Esophagus muscularis mucosa (tissue), 4 donors: ENCODE results near the gene UTF1. TPM values are rescaled to one million over a fixed set of nuclear protein-coding genes. Genes with fewer than 3 reads are reported as not detected.

Source experiments
- DNase-seq: peaks from one replicate; pipeline ENCODE4 v3.0.0-alpha.2; 2017; ENCODE audit errors: extremely low spot score
- H3K27ac ChIP-seq, 4 donors: fragments of 200-600 bp; sonication (generic); replicated peaks in 1 of 4; 1 replicate in 3 of 4; 2 replicates in 1 of 4; pipeline ENCODE4 v1.5.1; 2016 to 2019; ENCODE audit warnings: mild to moderate bottlenecking in 1 of 4
- H3K27me3 ChIP-seq, 4 donors: fragments of 200-600 bp; sonication (generic); one replicate each; pipeline versions ENCODE4 v1.5.1 to v1.6.0; 2016 to 2019
- H3K36me3 ChIP-seq, 4 donors: fragments of 200-600 bp; sonication (generic); one replicate each; pipeline ENCODE4 v1.5.1; 2016 to 2019
- H3K4me1 ChIP-seq, 4 donors: fragments of 200-600 bp; sonication (generic); one replicate each; pipeline ENCODE4 v1.5.1; 2016 to 2019
- H3K4me3 ChIP-seq, 4 donors: fragments of 200-600 bp; sonication (generic); 1 replicate in 2 of 4; 2 replicates in 2 of 4; pipeline ENCODE4 v1.5.1; 2016 to 2019; ENCODE audit warnings: mild to moderate bottlenecking in 4 of 4, moderate library complexity in 1 of 4
- H3K9me3 ChIP-seq, 4 donors: fragments of 200-600 bp; sonication (generic); 1 replicate in 3 of 4; 2 replicates in 1 of 4; pipeline ENCODE4 v1.5.1; 2016 to 2019
- EP300 ChIP-seq: sonication (generic); formaldehyde crosslinking; IDR thresholded peaks from one replicate; pipeline ENCODE4 v1.6.1; 2017; ENCODE audit warnings: antibody characterized with exemption
- POLR2A ChIP-seq: fragments of 450-650 bp; IDR thresholded peaks from one replicate; pipeline ENCODE4 v1.6.1; 2017; ENCODE audit warnings: antibody characterized with exemption, moderate library complexity, mild to moderate bottlenecking, low read depth
- POLR2AphosphoS5 ChIP-seq, 2 donors: sonication (generic); formaldehyde crosslinking; IDR thresholded peaks; one replicate each; pipeline ENCODE4 v1.6.1; 2017; ENCODE audit warnings: antibody characterized with exemption in 2 of 2
- WGBS: methylation state at CpG from one replicate; pipeline ENCODE4 v1.1.5; 2018; 5-methylcytosine and 5-hydroxymethylcytosine counted together
- intact Hi-C: fragments of 100-400 bp; cut with DNase I; formaldehyde crosslinking; loops from one replicate; pipeline ENCODE4 v1.15.1; 2023
- total RNA-seq, 4 donors: library from RNA; depleted of rRNA; stranded (reverse); fragments of >200 nt; gene quantifications; one replicate each; pipeline versions ENCODE4 v1.1.0 to v1.2.1, GENCODE V29; 2016
- TF ChIP-seq, protein P1 (sequence below), 3 experiments: fragments of 200-600 bp in 2 of 3; fragments of 450-650 bp in 1 of 3; sonication (generic) in 2 of 3; IDR thresholded peaks; one replicate each; pipeline ENCODE4 v1.5.1; 2017 to 2019; ENCODE audit warnings: antibody characterized with exemption in 3 of 3, mild to moderate bottlenecking in 2 of 3, moderate library complexity in 1 of 3

UTF1 gene
- total RNA-seq, 4 donors from 2014 or later = not detected

DNA sequence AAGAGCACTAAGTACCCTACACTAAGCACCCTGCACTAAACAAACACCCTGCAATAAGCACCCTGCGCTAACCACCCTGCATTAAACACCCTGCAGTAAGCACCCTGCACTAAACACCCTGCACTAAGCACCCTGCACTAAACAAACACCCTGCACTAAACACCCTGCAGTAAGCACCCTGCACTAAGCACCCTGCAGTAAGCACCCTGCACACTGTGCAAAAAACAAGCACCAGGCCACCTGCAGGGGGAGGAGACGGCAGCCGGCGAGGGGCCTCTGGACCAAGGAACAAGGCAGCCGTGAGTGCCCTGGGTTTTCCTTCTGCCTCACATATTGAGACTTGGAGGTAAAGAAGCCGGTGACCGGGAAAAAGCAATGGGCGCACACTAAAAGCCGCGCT, 39.8 kb upstream of the UTF1 start:
- no peak for DNase-seq
- TF ChIP-seq, protein P1, sequence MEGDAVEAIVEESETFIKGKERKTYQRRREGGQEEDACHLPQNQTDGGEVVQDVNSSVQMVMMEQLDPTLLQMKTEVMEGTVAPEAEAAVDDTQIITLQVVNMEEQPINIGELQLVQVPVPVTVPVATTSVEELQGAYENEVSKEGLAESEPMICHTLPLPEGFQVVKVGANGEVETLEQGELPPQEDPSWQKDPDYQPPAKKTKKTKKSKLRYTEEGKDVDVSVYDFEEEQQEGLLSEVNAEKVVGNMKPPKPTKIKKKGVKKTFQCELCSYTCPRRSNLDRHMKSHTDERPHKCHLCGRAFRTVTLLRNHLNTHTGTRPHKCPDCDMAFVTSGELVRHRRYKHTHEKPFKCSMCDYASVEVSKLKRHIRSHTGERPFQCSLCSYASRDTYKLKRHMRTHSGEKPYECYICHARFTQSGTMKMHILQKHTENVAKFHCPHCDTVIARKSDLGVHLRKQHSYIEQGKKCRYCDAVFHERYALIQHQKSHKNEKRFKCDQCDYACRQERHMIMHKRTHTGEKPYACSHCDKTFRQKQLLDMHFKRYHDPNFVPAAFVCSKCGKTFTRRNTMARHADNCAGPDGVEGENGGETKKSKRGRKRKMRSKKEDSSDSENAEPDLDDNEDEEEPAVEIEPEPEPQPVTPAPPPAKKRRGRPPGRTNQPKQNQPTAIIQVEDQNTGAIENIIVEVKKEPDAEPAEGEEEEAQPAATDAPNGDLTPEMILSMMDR (IDR thresholded peaks at IDR 0.05) = no peak
- TF ChIP-seq EP300 (no peak), POLR2AphosphoS5 (IDR thresholded peaks at IDR 0.05) (no peak), POLR2A (no peak)
- Histone ChIP-seq H3K9me3 (peaks cover 0 to 17% (median 13%) of the 10 kb centered on the region in 4 donors), H3K4me1 (no peaks in the 10 kb centered on the region), H3K27ac (no peak overlapping the region), H3K27me3 (peaks cover 0 to 47% (median 0%) of the 10 kb centered on the region in 4 donors), H3K4me3 (no peak overlapping the region), H3K36me3 (no peaks in the 10 kb centered on the region)
- 96% methylated on average over 10 of the region's 10 CpGs for WGBS
- intact Hi-C loops = no loop called here

DNA sequence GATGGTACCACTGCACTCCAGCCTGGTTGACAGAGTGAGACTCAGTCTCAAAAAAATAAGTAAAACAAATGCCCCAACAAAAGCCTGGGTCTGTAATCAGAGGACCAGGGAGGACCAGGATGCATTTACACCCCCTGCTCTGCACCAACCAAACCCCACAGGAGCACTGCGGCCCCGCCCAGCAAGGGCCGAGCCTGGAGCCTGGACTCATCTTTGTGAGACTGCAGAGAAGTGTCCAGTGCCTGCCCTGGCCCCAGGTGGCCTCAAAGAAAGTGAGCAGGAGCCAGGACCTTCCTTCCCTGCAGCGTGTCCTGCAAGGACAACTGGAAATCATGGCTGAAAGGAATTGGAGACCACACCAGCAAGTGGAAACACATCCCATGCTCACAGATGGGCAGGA, 38.4 kb upstream of the UTF1 start:
- DNase-seq = no peak
- peaks cover 0 to 38% (median 0%) of the 10 kb centered on the region in 4 donors for H3K27me3 ChIP-seq
- H3K27ac ChIP-seq = no peak overlapping the region
- peaks cover 0 to 17% (median 13%) of the 10 kb centered on the region in 4 donors for H3K9me3 ChIP-seq
- no peaks in the 10 kb centered on the region for H3K36me3 ChIP-seq
- H3K4me3 ChIP-seq = no peak overlapping the region
- intact Hi-C loops = no loop called here
- TF ChIP-seq EP300 (no peak), POLR2A (no peak), POLR2AphosphoS5 (IDR thresholded peaks at IDR 0.05) (no peak)
- TF ChIP-seq, protein P1 (IDR thresholded peaks at IDR 0.05) = no peak
- WGBS = 95% methylated on average over 4 of the region's 4 CpGs
- H3K4me1 ChIP-seq = no peaks in the 10 kb centered on the region

DNA sequence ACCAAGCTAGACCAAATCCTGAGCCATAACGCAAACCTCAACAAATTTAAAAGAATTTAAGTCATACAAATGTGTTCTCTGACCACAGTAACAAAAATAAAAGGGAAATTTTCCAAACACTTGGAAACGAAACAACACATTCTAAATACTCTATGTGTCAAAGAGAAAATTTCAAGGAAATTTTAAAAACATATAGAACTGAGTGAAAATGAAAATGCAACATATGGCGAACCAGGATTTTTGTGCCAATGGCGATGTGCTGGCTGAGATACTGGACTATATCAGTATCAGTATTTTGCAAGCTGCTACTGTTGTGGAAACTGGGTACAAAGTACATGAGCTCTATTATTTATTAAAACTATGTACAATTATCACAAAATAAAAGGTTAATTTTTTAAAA, 35.9 kb upstream of the UTF1 start:
- no peak for TF ChIP-seq EP300
- TF ChIP-seq POLR2AphosphoS5 (IDR thresholded peaks at IDR 0.05) = no peak
- TF ChIP-seq POLR2A = no peak
- TF ChIP-seq, protein P1 (IDR thresholded peaks at IDR 0.05) = no peak
- Histone ChIP-seq H3K36me3 (no peaks in the 10 kb centered on the region), H3K27ac (no peak overlapping the region), H3K4me3 (no peak overlapping the region), H3K9me3 (peaks cover 0 to 17% (median 13%) of the 10 kb centered on the region in 4 donors), H3K27me3 (peaks cover 0 to 26% (median 0%) of the 10 kb centered on the region in 4 donors), H3K4me1 (no peaks in the 10 kb centered on the region)
- no peak for DNase-seq
- WGBS = 83% methylated on average over 4 of the region's 4 CpGs
- intact Hi-C loops = no loop called here

DNA sequence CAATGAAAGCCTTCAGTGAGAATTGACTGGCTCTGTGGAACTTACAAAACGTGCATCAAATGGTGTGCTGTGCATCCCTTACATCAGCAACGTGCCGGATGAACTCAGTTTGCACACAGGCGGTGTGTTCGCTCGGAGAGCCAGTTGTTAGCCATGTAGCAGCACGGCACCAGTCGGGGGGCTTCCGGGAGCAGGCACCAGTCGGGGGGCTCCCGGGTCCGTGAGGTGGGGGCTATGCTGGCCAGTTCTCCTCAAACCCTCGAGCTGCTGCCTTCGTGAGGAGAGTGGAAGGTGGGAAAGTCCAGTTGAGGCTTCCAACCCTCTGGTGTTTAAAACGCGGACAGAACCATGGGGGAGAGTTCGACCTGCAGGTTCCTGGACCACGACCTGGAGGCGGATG, 34.9 kb upstream of the UTF1 start:
- intact Hi-C loops = no loop called here
- H3K36me3 ChIP-seq = no peaks in the 10 kb centered on the region
- 88% methylated on average over 19 of the region's 19 CpGs for WGBS
- DNase-seq = no peak
- H3K4me1 ChIP-seq = no peaks in the 10 kb centered on the region
- H3K27ac ChIP-seq = no peak overlapping the region
- H3K4me3 ChIP-seq = no peak overlapping the region
- H3K9me3 ChIP-seq = peaks cover 0 to 17% (median 13%) of the 10 kb centered on the region in 4 donors
- no peak for TF ChIP-seq POLR2A
- TF ChIP-seq, protein P1 (IDR thresholded peaks at IDR 0.05) = no peak
- TF ChIP-seq POLR2AphosphoS5 (IDR thresholded peaks at IDR 0.05) = no peak
- TF ChIP-seq EP300 = no peak
- peaks cover 0 to 23% (median 0%) of the 10 kb centered on the region in 4 donors for H3K27me3 ChIP-seq

DNA sequence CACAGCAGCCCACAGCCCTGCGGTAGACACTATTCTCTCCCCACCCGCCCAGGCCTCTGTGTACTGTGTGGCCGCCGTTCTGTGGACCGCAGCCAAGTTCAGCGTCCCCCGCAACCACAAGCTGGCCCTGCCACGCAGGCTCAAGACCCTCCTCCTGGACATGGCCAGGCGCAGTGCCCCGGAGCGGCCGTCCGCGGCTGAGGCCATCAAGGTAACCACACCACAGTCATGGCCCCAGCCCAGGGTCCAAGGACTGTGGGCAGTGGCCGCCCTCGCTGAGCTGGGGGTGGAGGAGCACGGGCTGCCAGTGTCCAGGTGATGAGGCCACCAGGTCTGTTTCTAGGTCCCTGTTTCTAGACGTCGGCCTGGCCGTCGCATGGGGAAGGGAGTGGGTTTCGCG, 34.4 kb upstream of the UTF1 start:
- Histone ChIP-seq H3K9me3 (peaks cover 0 to 17% (median 13%) of the 10 kb centered on the region in 4 donors), H3K27ac (no peak overlapping the region), H3K27me3 (peaks cover 0 to 23% (median 0%) of the 10 kb centered on the region in 4 donors), H3K4me3 (no peak overlapping the region), H3K36me3 (no peaks in the 10 kb centered on the region), H3K4me1 (no peaks in the 10 kb centered on the region)
- TF ChIP-seq, protein P1 (IDR thresholded peaks at IDR 0.05) = no peak
- no peak for TF ChIP-seq POLR2A
- TF ChIP-seq EP300 = no peak
- no peak for TF ChIP-seq POLR2AphosphoS5 (IDR thresholded peaks at IDR 0.05)
- WGBS = 92% methylated on average over 22 of the region's 23 CpGs
- intact Hi-C loops = no loop called here
- no peak for DNase-seq
